Stimulated activated CD4-positive, alpha-beta T cell treated with anti-CD3 and anti-CD28 coated beads, Interleukin-15, amount 100 ng/mL, for 24 hours (primary cell): Measurements from ENCODE around the gene LTBP4.

ENCODE experiments used
- DNase-seq: peaks from one replicate; pipeline ENCODE4 v3.0.0-alpha.2; 2020

LTBP4 gene

GRCh38 chr19:40597329-40597838 is 3.8 kb upstream of the LTBP4 start:
- DNase-seq: no peak

GRCh38 chr19:40598121-40598917 is 2.9 kb upstream of the LTBP4 start:
- peak; percentile 88 for DNase-seq

- no peak for DNase-seq
Measured at GRCh38 chr19:40598918-40599307, 2.3 kb upstream of the LTBP4 start.

- no peak for DNase-seq
Measured at GRCh38 chr19:40599331-40599901, 1.8 kb upstream of the LTBP4 start.

GRCh38 chr19:40599902-40600569 is 1.1 kb upstream of the LTBP4 start:
- DNase-seq: no peak

- no peak for DNase-seq
Measured at GRCh38 chr19:40600570-40601133, 517 bp upstream of the LTBP4 start.

- DNase-seq: no peak
Measured at GRCh38 chr19:40603071-40603388, 1.9 kb downstream of the LTBP4 start.

GRCh38 chr19:40603389-40604170 is 2.4 kb downstream of the LTBP4 start:
- DNase-seq: peak; percentile 98

GRCh38 chr19:40604171-40604646 is 3.0 kb downstream of the LTBP4 start:
- DNase-seq: no peak

- peak; percentile 37 for DNase-seq
Measured at GRCh38 chr19:40604647-40605215, 3.6 kb downstream of the LTBP4 start.

GRCh38 chr19:40605216-40605971 is 4.2 kb downstream of the LTBP4 start:
- DNase-seq: peak; percentile 86

GRCh38 chr19:40607311-40608239 is 6.4 kb downstream of the LTBP4 start:
- no peak for DNase-seq

- DNase-seq: no peak
Measured at GRCh38 chr19:40608240-40608621, 7.1 kb downstream of the LTBP4 start.

GRCh38 chr19:40608957-40609356 is 7.8 kb downstream of the LTBP4 start:
- DNase-seq: no peak

GRCh38 chr19:40609561-40610395 is 8.6 kb downstream of the LTBP4 start:
- DNase-seq: peak; percentile 97

GRCh38 chr19:40610396-40611064 is 9.4 kb downstream of the LTBP4 start:
- peak; percentile 75 for DNase-seq

- DNase-seq: no peak
Measured at GRCh38 chr19:40611096-40611495, 9.9 kb downstream of the LTBP4 start.

GRCh38 chr19:40611900-40612698 is 10.9 kb downstream of the LTBP4 start:
- DNase-seq: no peak
